ENCODE data around the gene TSSK3. TPM values are rescaled to one million over a fixed set of nuclear protein-coding genes. Genes with fewer than 3 reads are reported as not detected.

The TSSK3 gene
- total RNA-seq, 1 donor from 2014 or later = not detected

GRCh38 chr1:32398401-32398800 is 36.1 kb downstream of the TSSK3 start:
- peaks cover 10% of the 10 kb centered on the region for H3K4me1 ChIP-seq
- no peak overlapping the region for H3K27ac ChIP-seq
- DNase-seq (ENCODE audit: extremely low spot score in 2 of 2) = no peak
- H3K36me3 ChIP-seq = no peaks in the 10 kb centered on the region
- no peak for TF ChIP-seq POLR2A (IDR thresholded peaks at IDR 0.05)
- no peak for TF ChIP-seq CTCF (IDR thresholded peaks at IDR 0.05)
- no peak for TF ChIP-seq POLR2AphosphoS5 (IDR thresholded peaks at IDR 0.05; ENCODE audit: insufficient read depth in 1 of 2, low read depth in 1 of 2)
- no peaks in the 10 kb centered on the region for H3K9me3 ChIP-seq
- H3K27me3 ChIP-seq = no peaks in the 10 kb centered on the region
- H3K4me3 ChIP-seq = no peak overlapping the region
- intact Hi-C loops (cut with DNase I) = loop anchor here (10.0 kb wide), 1 partner anchor 174 kb away; the partner anchor contains the start of genes EIF3I and TMEM234

GRCh38 chr1:32399843-32400242 is 37.5 kb downstream of the TSSK3 start:
- no peaks in the 10 kb centered on the region for H3K9me3 ChIP-seq

GRCh38 chr1:32400876-32401631 is 38.7 kb downstream of the TSSK3 start:
- Histone ChIP-seq H3K36me3 (no peaks in the 10 kb centered on the region), H3K27ac (peak overlapping the region; percentile 43), H3K27me3 (no peaks in the 10 kb centered on the region), H3K4me3 (no peak overlapping the region), H3K9me3 (no peaks in the 10 kb centered on the region), H3K4me1 (no peaks in the 10 kb centered on the region)
- peak in 1 of 2 donors; percentile 92 for DNase-seq (ENCODE audit: extremely low spot score in 2 of 2)
- no peak for TF ChIP-seq POLR2A (IDR thresholded peaks at IDR 0.05)
- TF ChIP-seq POLR2AphosphoS5 (IDR thresholded peaks at IDR 0.05; ENCODE audit: insufficient read depth in 1 of 2, low read depth in 1 of 2) = peak; percentile 43 to 70
- peak; percentile 78 to 88 (median 84) for TF ChIP-seq CTCF (IDR thresholded peaks at IDR 0.05)
- intact Hi-C loops (cut with DNase I) = no loop called here

More at GRCh38 chr1:32399843-32400242, 37.5 kb downstream of the TSSK3 start:
- DNase-seq (ENCODE audit: extremely low spot score in 2 of 2) = no peak
- intact Hi-C loops (cut with DNase I) = loop anchor here (10.0 kb wide), 1 partner anchor 175 kb away; the partner anchor contains the start of genes EIF3I and TMEM234
- Histone ChIP-seq H3K4me3 (no peak overlapping the region), H3K27ac (no peak overlapping the region), H3K4me1 (peaks cover 6% of the 10 kb centered on the region), H3K36me3 (no peaks in the 10 kb centered on the region), H3K27me3 (no peaks in the 10 kb centered on the region)
- no peak for TF ChIP-seq CTCF (IDR thresholded peaks at IDR 0.05)
- no peak for TF ChIP-seq POLR2AphosphoS5 (IDR thresholded peaks at IDR 0.05; ENCODE audit: insufficient read depth in 1 of 2, low read depth in 1 of 2)
- TF ChIP-seq POLR2A (IDR thresholded peaks at IDR 0.05) = no peak

- H3K27ac ChIP-seq = no peak overlapping the region
- H3K27me3 ChIP-seq = no peaks in the 10 kb centered on the region
- H3K9me3 ChIP-seq = no peaks in the 10 kb centered on the region
- H3K4me3 ChIP-seq = no peak overlapping the region
- no peak for TF ChIP-seq CTCF (IDR thresholded peaks at IDR 0.05)
- TF ChIP-seq POLR2AphosphoS5 (IDR thresholded peaks at IDR 0.05; ENCODE audit: insufficient read depth in 1 of 2, low read depth in 1 of 2) = no peak
- TF ChIP-seq POLR2A (IDR thresholded peaks at IDR 0.05) = no peak
- intact Hi-C loops (cut with DNase I) = no loop called here
- DNase-seq (ENCODE audit: extremely low spot score in 2 of 2) = no peak
- H3K36me3 ChIP-seq = no peaks in the 10 kb centered on the region
- H3K4me1 ChIP-seq = no peaks in the 10 kb centered on the region
Measured at GRCh38 chr1:32404946-32405345, 42.6 kb downstream of the TSSK3 start.

All from vagina (tissue), 2 donors.